HCT116 (cell line): Measurements from ENCODE around the gene CSHL1. TPM values are rescaled to one million over a fixed set of nuclear protein-coding genes. Genes with fewer than 3 reads are reported as not detected.
"Not testable (repeated sequence)": the region's sequence is repeated elsewhere in the genome, so short reads cannot be mapped to it uniquely, and the experiment has no call there.

ENCODE experiments used
- ATAC-seq: fragments of 200-7000 bp; cut with Tn5 transposase; 2 replicates; pipeline ENCODE4 v1.9.1; 2020; ENCODE audit warnings: mild to moderate bottlenecking, moderate library complexity
- BruUV-seq: library from RNA; stranded (reverse); fragments of 400-500 nt; replicated peaks from 2 replicates; lab custom pipeline; 2021; lab: Mats Ljungman, UMichigan
- CTCF ChIA-PET: fragments of 300-600 bp; sonication (Branson Sonifier 250); formaldehyde crosslinking; loops from one replicate; lab custom pipeline; 2021; ENCODE audit warnings: antibody characterized with exemption; lab: Charles Lee
- POLR2A ChIA-PET: fragments of 300-600, 350-600 bp; sonication (Branson Sonifier 250); formaldehyde crosslinking; loops from one replicate; lab custom pipeline; 2021; ENCODE audit warnings: antibody characterized with exemption; lab: Charles Lee
- RAD21 ChIA-PET, 2 experiments: fragments of 300-600 bp; sonication (Branson Sonifier 250); formaldehyde crosslinking; loops; one replicate each; lab custom pipeline; 2023; ENCODE audit warnings: low total read pairs in 2 of 2; ENCODE audit not compliant: uncharacterized antibody in 2 of 2, unreplicated experiment in 2 of 2, low non-redundant PET in 1 of 2; lab: Charles Lee
- DNase-seq: peaks from one replicate; pipeline ENCODE4 v3.0.0-alpha.2; 2010; ENCODE audit warnings: low read depth, low spot score
- H2AFZ ChIP-seq: fragments of 200-600 bp; shearing (Covaris generic), sonication (generic); 2 replicates; pipeline ENCODE4 v1.6.1; 2017; ENCODE audit warnings: low read depth, mixed run types, mixed read lengths, antibody characterized with exemption, low read length; ENCODE audit not compliant: poor library complexity, severe bottlenecking
- H3K27ac ChIP-seq: 2 replicates; pipeline ENCODE4 v1.5.1; 2012; ENCODE audit warnings: low read depth, low read length
- H3K27me3 ChIP-seq: fragments of 200-600 bp; sonication (generic); 2 replicates; pipeline ENCODE4 v1.6.1; 2016; ENCODE audit warnings: mixed run types, low read length, mixed read lengths; ENCODE audit not compliant: insufficient read depth
- H3K36me3 ChIP-seq, 2 experiments: fragments of 200-500 bp in 1 of 2; fragments of 200-600 bp in 1 of 2; sonication (Bioruptor generic) in 1 of 2; sonication (generic) in 1 of 2; 2 replicates each; pipeline versions ENCODE4 v1.5.1 to v1.6.1; 2014 to 2016; ENCODE audit warnings: low read length in 2 of 2, inconsistent platforms in 1 of 2, mixed read lengths in 1 of 2, mixed run types in 1 of 2; ENCODE audit not compliant: insufficient read depth in 2 of 2, control insufficient read depth in 1 of 2
- H3K4me1 ChIP-seq, 2 experiments: fragments of 200-600 bp in 1 of 2; sonication (generic) in 1 of 2; 2 replicates each; pipeline versions ENCODE4 v1.5.1 to v1.6.1; 2012 to 2017; ENCODE audit warnings: low read length in 2 of 2, inconsistent platforms in 1 of 2, mild to moderate bottlenecking in 1 of 2, mixed read lengths in 1 of 2, mixed run types in 1 of 2, moderate library complexity in 1 of 2; ENCODE audit not compliant: insufficient read depth in 2 of 2, control insufficient read depth in 1 of 2
- H3K4me2 ChIP-seq: fragments of 200-600 bp; sonication (generic); 2 replicates; pipeline ENCODE4 v1.6.1; 2017; ENCODE audit warnings: mixed run types, low read length, mixed read lengths
- H3K4me3 ChIP-seq, 2 experiments: fragments of 200-600 bp in 1 of 2; sonication (generic) in 1 of 2; replicated peaks in 1 of 2; 2 replicates each; pipeline ENCODE4 v1.5.1; 2011 to 2016; ENCODE audit warnings: low read length in 2 of 2, control low read depth in 1 of 2, low read depth in 1 of 2, mild to moderate bottlenecking in 1 of 2, mixed read lengths in 1 of 2, mixed run types in 1 of 2
- H3K79me2 ChIP-seq: fragments of 200-600 bp; sonication (generic); 2 replicates; pipeline ENCODE4 v1.6.1; 2017; ENCODE audit warnings: mild to moderate bottlenecking, mixed run types, low read length, moderate library complexity, mixed read lengths; ENCODE audit not compliant: insufficient read depth
- H3K9ac ChIP-seq: fragments of 200-600 bp; sonication (generic); 2 replicates; pipeline ENCODE4 v1.6.1; 2016; ENCODE audit warnings: low read length, mixed read lengths
- H3K9me2 ChIP-seq: fragments of 200-600 bp; sonication (generic), shearing (Covaris generic); 2 replicates; pipeline ENCODE4 v1.6.1; 2017; ENCODE audit warnings: mixed run types, mild to moderate bottlenecking, moderate library complexity; ENCODE audit not compliant: insufficient read depth
- H3K9me3 ChIP-seq, 2 experiments: fragments of 200-500 bp in 1 of 2; fragments of 200-600 bp in 1 of 2; sonication (Bioruptor generic) in 1 of 2; sonication (generic) in 1 of 2; 2 replicates each; pipeline ENCODE4 v1.6.1; 2014 to 2017; ENCODE audit warnings: low read length in 2 of 2, mixed read lengths in 2 of 2, inconsistent platforms in 1 of 2, low read depth in 1 of 2, mild to moderate bottlenecking in 1 of 2, mixed run types in 1 of 2, moderate library complexity in 1 of 2; ENCODE audit not compliant: control insufficient read depth in 1 of 2, insufficient read depth in 1 of 2
- H4K20me1 ChIP-seq: fragments of 200-600 bp; sonication (generic), shearing (Covaris generic); 2 replicates; pipeline ENCODE4 v1.6.1; 2017; ENCODE audit warnings: mixed run types, mild to moderate bottlenecking, moderate library complexity; ENCODE audit not compliant: insufficient read depth
- CTCF ChIP-seq, 3 experiments: fragments of 200-600 bp in 1 of 3; sonication (generic) in 1 of 3; IDR thresholded peaks in 2 of 3; conservative IDR thresholded peaks in 1 of 3; 2 replicates each; pipeline ENCODE4 v1.5.1; 2012 to 2017; ENCODE audit warnings: low read depth in 2 of 3, low read length in 2 of 3, antibody characterized with exemption in 1 of 3, borderline replicate concordance in 1 of 3, control low read depth in 1 of 3, mild to moderate bottlenecking in 1 of 3, mixed read lengths in 1 of 3, mixed run types in 1 of 3, moderate library complexity in 1 of 3; ENCODE audit not compliant: insufficient read depth in 1 of 3
- JUND ChIP-seq: IDR thresholded peaks from 2 replicates; pipeline ENCODE4 v1.6.1; 2012
- POLR2A ChIP-seq: IDR thresholded peaks from 2 replicates; pipeline ENCODE4 v1.7.0; 2011; ENCODE audit warnings: borderline replicate concordance; ENCODE audit not compliant: insufficient read depth, insufficient read length; ENCODE audit errors: extremely low read depth
- RAD21 ChIP-seq: IDR thresholded peaks from 2 replicates; pipeline ENCODE4 v1.6.1; 2012; ENCODE audit warnings: low read depth, mild to moderate bottlenecking
- SRF ChIP-seq: IDR thresholded peaks from 2 replicates; pipeline ENCODE4 v1.6.1; 2012; ENCODE audit warnings: low read depth
- TCF7L2 ChIP-seq: IDR thresholded peaks from 2 replicates; pipeline ENCODE4 v1.7.0; 2011; ENCODE audit warnings: borderline replicate concordance, inconsistent platforms; ENCODE audit not compliant: insufficient read depth, insufficient read length; ENCODE audit errors: extremely low read depth
- YY1 ChIP-seq: IDR thresholded peaks from 2 replicates; pipeline ENCODE4 v1.6.1; 2011; ENCODE audit warnings: low read length, low read depth, moderate library complexity, mild to moderate bottlenecking; ENCODE audit not compliant: insufficient replicate concordance; ENCODE audit errors: extremely low read depth
- intact Hi-C: fragments of 100-400 bp; cut with micrococcal nuclease; formaldehyde crosslinking; loops from 2 replicates; pipeline ENCODE4 v1.10.0; 2022
- total RNA-seq: library from RNA; stranded (reverse); gene quantifications from one replicate; pipeline ENCODE4 v1.2.1, GENCODE V29; 2021; ENCODE audit not compliant: unreplicated experiment
- TF ChIP-seq, protein P1 (sequence below): IDR thresholded peaks from 2 replicates; pipeline ENCODE4 v1.6.1; 2012

CSHL1 gene
- total RNA-seq, 1 experiment from 2014 or later = not detected

DNA sequence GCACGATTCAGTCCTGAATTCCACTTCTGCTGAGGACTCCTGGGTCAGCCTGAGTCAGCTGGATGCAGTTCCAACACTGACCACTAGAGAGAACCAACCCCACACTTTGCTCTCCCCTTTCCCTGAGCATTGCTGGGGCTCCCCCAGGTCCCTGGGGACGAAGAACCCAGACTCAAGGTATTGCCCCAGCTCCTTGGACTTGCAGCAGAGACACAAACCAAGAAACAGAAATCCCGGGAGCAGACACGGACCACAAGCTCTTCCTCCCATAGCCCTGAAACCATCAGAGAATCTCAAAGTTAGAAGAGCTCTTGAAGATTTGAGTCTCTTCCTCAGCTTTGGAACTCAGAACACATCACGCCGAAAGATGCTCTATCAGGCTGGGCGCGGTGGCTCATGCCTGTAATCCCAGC, 8.3 kb upstream of the CSHL1 start:
- no peak overlapping the region for H3K9ac ChIP-seq
- H3K4me2 ChIP-seq = no peak overlapping the region
- ATAC-seq (peak; percentile 98), DNase-seq (peak; percentile 59)
- TF ChIP-seq RAD21 = peak; percentile 97
- TF ChIP-seq YY1 = peak; percentile 26
- TF ChIP-seq SRF = no peak
- TF ChIP-seq POLR2A = no peak
- peak; percentile 96 to 98 (median 98) for TF ChIP-seq CTCF (IDR thresholded peaks at IDR 0.05 in 2 of 3, conservative IDR thresholded peaks at IDR 0.05 in 1 of 3; ENCODE audit: borderline replicate concordance in 1 of 3, insufficient read depth in 1 of 3, low read depth in 2 of 3, low read length in 2 of 3)
- TF ChIP-seq TCF7L2 = peak; percentile 14
- TF ChIP-seq, protein P1, sequence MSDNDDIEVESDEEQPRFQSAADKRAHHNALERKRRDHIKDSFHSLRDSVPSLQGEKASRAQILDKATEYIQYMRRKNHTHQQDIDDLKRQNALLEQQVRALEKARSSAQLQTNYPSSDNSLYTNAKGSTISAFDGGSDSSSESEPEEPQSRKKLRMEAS = no peak
- TF ChIP-seq JUND = no peak
- no peaks in the 10 kb centered on the region for H3K27me3 ChIP-seq
- ChIA-PET CTCF (interaction anchor here (0.8 to 3.9 kb wide), 26 partner anchors 8 to 500 kb away, joined by 3 to 90 read pairs (median 4); partner anchors contain the start of genes CD79B, CSHL1 and ICAM2), RAD21 (interaction anchor here (0.6 to 2.4 kb wide), 14 partner anchors 27 to 1052 kb away, joined by 3 to 20 read pairs (median 6); no protein-coding TSS in a partner anchor), POLR2A (interaction anchor here (0.7 to 2.3 kb wide), 5 partner anchors 13 to 226 kb away, joined by 3 to 13 read pairs (median 3); partner anchors contain the start of gene CD79B)
- no peak overlapping the region for H3K4me3 ChIP-seq
- no peaks in the 10 kb centered on the region for H3K9me2 ChIP-seq
- H3K9me3 ChIP-seq = no peaks in the 10 kb centered on the region
- intact Hi-C loops = loop anchor here (1.0 to 2.0 kb wide), 6 partner anchors 27 to 214 kb away; no protein-coding TSS in a partner anchor
- no peak overlapping the region for H2AFZ ChIP-seq
- H3K36me3 ChIP-seq = no peaks in the 10 kb centered on the region
- H3K27ac ChIP-seq = no peak overlapping the region
- H3K4me1 ChIP-seq = no peaks in the 10 kb centered on the region
- H3K79me2 ChIP-seq = no peaks in the 10 kb centered on the region
- H4K20me1 ChIP-seq = no peaks in the 10 kb centered on the region
- no TSS peak for BruUV-seq

DNA sequence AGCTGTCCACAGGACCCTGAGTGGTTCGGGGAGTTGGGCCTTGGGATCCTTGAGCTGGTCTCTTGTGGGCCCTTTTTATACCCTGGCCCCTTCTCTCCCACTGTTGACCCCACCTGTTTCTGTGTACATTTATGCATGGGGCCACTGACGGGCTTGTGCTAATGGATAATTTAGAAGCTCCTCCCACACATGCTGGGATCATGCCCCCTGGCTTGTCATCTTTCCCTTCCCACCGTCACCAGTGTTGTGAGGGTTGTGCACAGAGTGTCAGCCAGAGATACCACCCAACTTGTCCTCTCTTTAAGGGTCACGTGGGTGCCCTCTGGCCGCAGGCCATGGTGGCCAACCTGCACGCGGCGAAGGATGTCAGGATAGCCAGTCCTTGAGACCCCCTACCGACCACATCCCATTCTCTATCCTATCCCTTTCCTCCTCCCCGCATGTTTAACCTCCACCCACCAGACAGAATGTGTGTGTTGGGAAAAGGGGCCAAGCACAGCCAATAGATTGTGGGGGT, 7.8 kb upstream of the CSHL1 start, which contains the start of gene GH1:
Gene GH1, minus strand, starts transcription at position 51 of the 517 bp plus-strand sequence. CDS start 63 bp downstream, outside the sequence.
- not testable (repeated sequence) for H2AFZ ChIP-seq, DNase-seq, BruUV-seq, ATAC-seq, H3K36me3 ChIP-seq, H3K27me3 ChIP-seq, H3K9me3 ChIP-seq, H4K20me1 ChIP-seq, H3K79me2 ChIP-seq, H3K4me1 ChIP-seq, H3K4me2 ChIP-seq, H3K9ac ChIP-seq, H3K9me2 ChIP-seq, H3K27ac ChIP-seq, H3K4me3 ChIP-seq
- RAD21 ChIA-PET = interaction anchor here (0.6 to 2.4 kb wide), 13 partner anchors 27 to 215 kb away, joined by 3 to 20 read pairs (median 7); no protein-coding TSS in a partner anchor
- CTCF ChIA-PET = interaction anchor here (0.7 to 3.9 kb wide), 26 partner anchors 8 to 501 kb away, joined by 3 to 90 read pairs (median 4); partner anchors contain the start of genes CSHL1 and ICAM2
- POLR2A ChIA-PET = interaction anchor here (0.9 to 2.3 kb wide), 4 partner anchors 28 to 226 kb away, joined by 3 to 13 read pairs (median 4); no protein-coding TSS in a partner anchor
- intact Hi-C loops = loop anchor here (1.0 to 2.0 kb wide), 6 partner anchors 27 to 214 kb away; no protein-coding TSS in a partner anchor
